GM12878 (cell line): ENCODE results near the gene TMEM196. TPM values are rescaled to one million over a fixed set of nuclear protein-coding genes. Genes with fewer than 3 reads are reported as not detected.

ENCODE experiments used
- ATAC-seq: fragments of 200-7000 bp; cut with Tn5 transposase; 3 replicates; pipeline ENCODE4 v1.9.1; 2020; ENCODE audit warnings: mild to moderate bottlenecking, moderate library complexity
- BruUV-seq: library from RNA; stranded (reverse); fragments of 400-500 nt; replicated peaks from 2 replicates; lab custom pipeline; 2021; lab: Mats Ljungman, UMichigan
- CTCF ChIA-PET: fragments of 300-600 bp; sonication (Branson Sonifier 250); formaldehyde crosslinking; extraction: SDS; loops from one replicate; lab custom pipeline; 2021; ENCODE audit warnings: inconsistent platforms; lab: Yijun Ruan, JAX
- POLR2A ChIA-PET: fragments of 350-600 bp; formaldehyde crosslinking; extraction: SDS; loops from one replicate; lab custom pipeline; 2021; ENCODE audit warnings: inconsistent platforms; lab: Charles Lee
- RAD21 ChIA-PET: fragments of 300-600 bp; sonication (Branson Sonifier 250); formaldehyde crosslinking; loops from one replicate; lab custom pipeline; 2023; ENCODE audit warnings: antibody characterized with exemption; ENCODE audit not compliant: unreplicated experiment; lab: Charles Lee
- SMC1A ChIA-PET: fragments of 300-600 bp; sonication (Branson Sonifier 250); formaldehyde crosslinking; loops from one replicate; lab custom pipeline; 2023; ENCODE audit not compliant: unreplicated experiment, uncharacterized antibody; lab: Charles Lee
- DNase-seq: peaks from one replicate; pipeline ENCODE4 v3.0.0-alpha.2; 2011; ENCODE audit warnings: low read depth, low spot score
- FAIRE-seq: peaks from 3 replicates; lab custom pipeline; 2011; peaks lifted over from hg19 to GRCh38; lab: Jason Lieb, UNC
- H2AFZ ChIP-seq: 2 replicates; pipeline ENCODE4 v1.6.0; 2011; ENCODE audit warnings: low read depth, low read length, control low read depth; ENCODE audit not compliant: control insufficient read depth
- H3K27ac ChIP-seq: 2 replicates; pipeline ENCODE4 v1.5.1; 2011; ENCODE audit warnings: control low read depth; ENCODE audit not compliant: control insufficient read depth, insufficient read depth
- H3K27me3 ChIP-seq, 2 experiments: replicated peaks in 1 of 2; 2 replicates each; pipeline versions ENCODE4 v1.6.0 to v1.6.1; 2011; ENCODE audit warnings: low read length in 1 of 2; ENCODE audit not compliant: control insufficient read depth in 2 of 2, insufficient read depth in 2 of 2
- H3K36me3 ChIP-seq, 2 experiments: 2 replicates each; pipeline ENCODE4 v1.5.1; 2011; ENCODE audit warnings: low read length in 1 of 2; ENCODE audit not compliant: control insufficient read depth in 2 of 2, insufficient read depth in 2 of 2
- H3K4me1 ChIP-seq: 2 replicates; pipeline ENCODE4 v1.6.1; 2011; ENCODE audit warnings: mild to moderate bottlenecking, low read length, moderate library complexity, mixed read lengths; ENCODE audit not compliant: control insufficient read depth, insufficient read depth
- H3K4me2 ChIP-seq: 2 replicates; pipeline ENCODE4 v1.6.0; 2011; ENCODE audit warnings: control low read depth; ENCODE audit not compliant: control insufficient read depth, insufficient read depth
- H3K4me3 ChIP-seq: fragments of 200-600 bp; sonication (generic); 2 replicates; pipeline ENCODE4 v1.5.1; 2016
- H3K79me2 ChIP-seq: 2 replicates; pipeline ENCODE4 v1.6.0; 2011; ENCODE audit warnings: low read length; ENCODE audit not compliant: control insufficient read depth, insufficient read depth
- H3K9ac ChIP-seq: 2 replicates; pipeline ENCODE4 v1.8.0; 2011; ENCODE audit warnings: low read length, control low read depth, mixed read lengths; ENCODE audit not compliant: control insufficient read depth, insufficient read depth
- H3K9me3 ChIP-seq: replicated peaks from 3 replicates; pipeline ENCODE4 v1.5.1; 2011; ENCODE audit warnings: mild to moderate bottlenecking, low read length; ENCODE audit not compliant: control insufficient read depth, insufficient read depth
- H4K20me1 ChIP-seq: 2 replicates; pipeline ENCODE4 v1.6.0; 2011; ENCODE audit not compliant: control insufficient read depth, insufficient read depth
- SIX5 ChIP-seq: IDR thresholded peaks from 2 replicates; pipeline ENCODE4 v1.6.1; 2011; ENCODE audit warnings: mild to moderate bottlenecking, low read depth, low read length, moderate library complexity; ENCODE audit not compliant: severe bottlenecking
- SPI1 ChIP-seq: IDR thresholded peaks from 2 replicates; pipeline ENCODE4 v1.6.1; 2011; ENCODE audit warnings: low read depth, mild to moderate bottlenecking, low read length, moderate library complexity, borderline replicate concordance; ENCODE audit not compliant: insufficient read depth
- WGBS: methylation state at CpG from one replicate; pipeline ENCODE4 v1.1.6; 2016; ENCODE audit warnings: low lambda C conversion rate; ENCODE audit not compliant: insufficient replicate concordance, insufficient coverage; ENCODE audit errors: missing lambda C conversion rate; 5-methylcytosine and 5-hydroxymethylcytosine counted together
- in situ Hi-C: fragments of 300-500 bp; cut with MboI; formaldehyde crosslinking; loops from 9 replicates; pipeline ENCODE4 v1.14.3; 2018; ENCODE audit warnings: mixed read lengths
- intact Hi-C: fragments of 100-400 bp; cut with micrococcal nuclease; formaldehyde crosslinking; loops from one replicate; pipeline ENCODE4 v1.14.2; 2022; ENCODE audit not compliant: unreplicated experiment
- polyA plus RNA-seq, 11 experiments: library from polyadenylated mRNA; depleted of rRNA in 4 of 11; unstranded in 6 of 11; stranded (reverse) in 5 of 11; fragments of >200 nt; fragmentation: Nextera tagmentation in 4 of 11; fragmentation: Illumina TruSeq in 1 of 11; extraction: Ambion mirVana in 4 of 11; extraction: Trizol in 1 of 11; gene quantifications; 1 replicate in 1 of 11; 2 replicates in 10 of 11; pipeline versions ENCODE4 v1.2.1 to v1.2.3, GENCODE V29; 2011 to 2016; ENCODE audit warnings: inconsistent platforms in 2 of 11, missing spikeins in 2 of 11, low read depth in 1 of 11
- total RNA-seq, 4 experiments: library from RNA; depleted of rRNA in 3 of 4; stranded (reverse); fragments of >200 nt in 3 of 4; fragmentation: Illumina TruSeq in 1 of 4; extraction: Trizol in 1 of 4; gene quantifications; 2 replicates each; pipeline versions ENCODE4 v1.2.1 to v1.2.3, GENCODE V29; 2013 to 2021
- TF ChIP-seq, protein P1 (sequence below): IDR thresholded peaks from 2 replicates; pipeline ENCODE4 v1.6.1; 2012; ENCODE audit warnings: improper control_type of control experiment, low read depth, low read length; ENCODE audit not compliant: insufficient replicate concordance

Gene TMEM196
- total and polyA plus RNA-seq, 10 of the 15 experiments (the other 5 are each of a cell fraction or from before 2014, with no cell fraction given), result 0.04 TPM; not detected in 9

- FAIRE-seq, result no peak
- Histone ChIP-seq H3K9ac (no peak overlapping the region; the same call in 1 of the 2 replicates), H3K27me3 (no peaks in the 10 kb centered on the region), H3K27ac (no peak overlapping the region), H3K79me2 (peaks cover 32% of the 10 kb centered on the region), H3K4me1 (0 out of 2 replicates have a peak, but pooled peaks cover 3% of the 10 kb centered on the region), H3K9me3 (no peaks in the 10 kb centered on the region), H3K4me3 (no peak overlapping the region), H2AFZ (peak overlapping the region; percentile 46), H3K4me2 (peak overlapping the region; percentile 21; the same call in 1 of the 2 replicates), H3K36me3 (no peaks in the 10 kb centered on the region), H4K20me1 (no peaks in the 10 kb centered on the region)
- ATAC-seq, result no peak; the same call in 2 of the 3 replicates
- TF ChIP-seq SPI1, result no peak
- no peak for TF ChIP-seq SIX5
- TF ChIP-seq, protein P1, sequence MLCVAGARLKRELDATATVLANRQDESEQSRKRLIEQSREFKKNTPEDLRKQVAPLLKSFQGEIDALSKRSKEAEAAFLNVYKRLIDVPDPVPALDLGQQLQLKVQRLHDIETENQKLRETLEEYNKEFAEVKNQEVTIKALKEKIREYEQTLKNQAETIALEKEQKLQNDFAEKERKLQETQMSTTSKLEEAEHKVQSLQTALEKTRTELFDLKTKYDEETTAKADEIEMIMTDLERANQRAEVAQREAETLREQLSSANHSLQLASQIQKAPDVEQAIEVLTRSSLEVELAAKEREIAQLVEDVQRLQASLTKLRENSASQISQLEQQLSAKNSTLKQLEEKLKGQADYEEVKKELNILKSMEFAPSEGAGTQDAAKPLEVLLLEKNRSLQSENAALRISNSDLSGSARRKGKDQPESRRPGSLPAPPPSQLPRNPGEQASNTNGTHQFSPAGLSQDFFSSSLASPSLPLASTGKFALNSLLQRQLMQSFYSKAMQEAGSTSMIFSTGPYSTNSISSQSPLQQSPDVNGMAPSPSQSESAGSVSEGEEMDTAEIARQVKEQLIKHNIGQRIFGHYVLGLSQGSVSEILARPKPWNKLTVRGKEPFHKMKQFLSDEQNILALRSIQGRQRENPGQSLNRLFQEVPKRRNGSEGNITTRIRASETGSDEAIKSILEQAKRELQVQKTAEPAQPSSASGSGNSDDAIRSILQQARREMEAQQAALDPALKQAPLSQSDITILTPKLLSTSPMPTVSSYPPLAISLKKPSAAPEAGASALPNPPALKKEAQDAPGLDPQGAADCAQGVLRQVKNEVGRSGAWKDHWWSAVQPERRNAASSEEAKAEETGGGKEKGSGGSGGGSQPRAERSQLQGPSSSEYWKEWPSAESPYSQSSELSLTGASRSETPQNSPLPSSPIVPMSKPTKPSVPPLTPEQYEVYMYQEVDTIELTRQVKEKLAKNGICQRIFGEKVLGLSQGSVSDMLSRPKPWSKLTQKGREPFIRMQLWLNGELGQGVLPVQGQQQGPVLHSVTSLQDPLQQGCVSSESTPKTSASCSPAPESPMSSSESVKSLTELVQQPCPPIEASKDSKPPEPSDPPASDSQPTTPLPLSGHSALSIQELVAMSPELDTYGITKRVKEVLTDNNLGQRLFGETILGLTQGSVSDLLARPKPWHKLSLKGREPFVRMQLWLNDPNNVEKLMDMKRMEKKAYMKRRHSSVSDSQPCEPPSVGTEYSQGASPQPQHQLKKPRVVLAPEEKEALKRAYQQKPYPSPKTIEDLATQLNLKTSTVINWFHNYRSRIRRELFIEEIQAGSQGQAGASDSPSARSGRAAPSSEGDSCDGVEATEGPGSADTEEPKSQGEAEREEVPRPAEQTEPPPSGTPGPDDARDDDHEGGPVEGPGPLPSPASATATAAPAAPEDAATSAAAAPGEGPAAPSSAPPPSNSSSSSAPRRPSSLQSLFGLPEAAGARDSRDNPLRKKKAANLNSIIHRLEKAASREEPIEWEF, result no peak
- POLR2A ChIA-PET, result interaction anchor here (1.5 kb wide), 1 partner anchor 888 kb away, joined by 3 read pairs; no protein-coding TSS in a partner anchor
- SMC1A ChIA-PET, result interaction anchor here (0.6 to 2.3 kb wide), 14 partner anchors 10 to 946 kb away, joined by 3 to 14 read pairs (median 4); no protein-coding TSS in a partner anchor
- CTCF ChIA-PET, result interaction anchor here (0.6 to 8.0 kb wide), 28 partner anchors 10 to 1117 kb away, joined by 3 to 184 read pairs (median 5); no protein-coding TSS in a partner anchor
- intact Hi-C loops (loop anchor here (5.0 kb wide), 1 partner anchor 618 kb away; no protein-coding TSS in a partner anchor), in situ Hi-C loops (no loop called here)
- DNase-seq, result no peak
- RAD21 ChIA-PET, result interaction anchor here (0.7 to 8.1 kb wide), 10 partner anchors 9 to 1644 kb away, joined by 3 to 123 read pairs (median 3); no protein-coding TSS in a partner anchor
- WGBS, result 40% methylated on average over 6 of the region's 6 CpGs
- BruUV-seq, result no TSS peak
These were observed 64.2 kb downstream of the TMEM196 start for GRCh38 chr7:19709249-19709578.
